Ectodermal cell (in vitro differentiated cells): ENCODE results near the gene MYO5B.
A peak's percentile ranks its signal among the peaks of the same experiment; 100 is the strongest.

Experiments
- H3K27ac ChIP-seq: 2 replicates; pipeline ENCODE4 v1.7.0; 2013; ENCODE audit warnings: mild to moderate bottlenecking, low read depth, low read length; ENCODE audit not compliant: insufficient read depth, poor library complexity, severe bottlenecking
- H3K27me3 ChIP-seq: 2 replicates; pipeline ENCODE4 v1.7.0; 2013; ENCODE audit warnings: mild to moderate bottlenecking, low read length; ENCODE audit not compliant: insufficient read depth, control insufficient read depth, poor library complexity, severe bottlenecking
- H3K36me3 ChIP-seq: one replicate; pipeline ENCODE4 v1.7.0; 2013; ENCODE audit warnings: low read length; ENCODE audit not compliant: control insufficient read depth, insufficient read depth
- H3K4me1 ChIP-seq: one replicate; pipeline ENCODE4 v1.7.0; 2013; ENCODE audit warnings: low read length; ENCODE audit not compliant: control insufficient read depth, insufficient read depth
- H3K4me3 ChIP-seq: 2 replicates; pipeline ENCODE4 v1.7.0; 2013; ENCODE audit warnings: low read depth, low read length, control low read depth; ENCODE audit not compliant: insufficient read depth
- H3K9me3 ChIP-seq: 2 replicates; pipeline ENCODE4 v1.7.0; 2013; ENCODE audit warnings: mild to moderate bottlenecking, low read length, moderate library complexity; ENCODE audit not compliant: control insufficient read depth
- WGBS, 2 experiments: methylation state at CpG; one replicate each; pipeline ENCODE4 v1.1.7; 2013; ENCODE audit warnings: missing lambda C conversion rate in 2 of 2; 5-methylcytosine and 5-hydroxymethylcytosine counted together

The MYO5B gene

GRCh38 chr18:50058731-50059130 lies 136.2 kb downstream of the MYO5B start:
- 92 to 94% methylated on average over 4 of the region's 4 CpGs for WGBS, 2 experiments
- no peaks in the 10 kb centered on the region for H3K27me3 ChIP-seq
- H3K4me1 ChIP-seq: no peaks in the 10 kb centered on the region
- no peak overlapping the region for H3K27ac ChIP-seq
- no peak overlapping the region for H3K4me3 ChIP-seq
- H3K36me3 ChIP-seq: no peaks in the 10 kb centered on the region
- no peaks in the 10 kb centered on the region for H3K9me3 ChIP-seq

DNA sequence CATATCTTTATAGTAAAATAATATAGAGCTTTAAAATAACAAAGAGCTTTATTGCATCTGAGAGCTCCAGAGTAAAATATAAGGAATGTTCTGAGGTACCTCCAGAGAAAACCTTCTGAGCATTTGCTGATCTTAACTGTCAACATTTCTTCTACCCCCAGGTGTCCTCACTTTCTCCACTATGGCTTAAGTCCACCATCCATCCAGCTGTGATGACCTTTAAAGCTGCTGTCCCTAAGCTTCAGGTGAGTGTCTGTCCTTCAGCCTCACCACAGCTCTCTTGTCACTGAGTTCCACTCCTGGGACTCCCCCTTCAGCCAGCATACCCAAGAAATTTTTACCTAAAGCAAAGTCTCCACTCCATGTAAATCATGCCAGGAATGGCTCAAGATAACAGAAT lies 137.9 kb downstream of the MYO5B start:
- Histone ChIP-seq H3K4me3 (no peak overlapping the region), H3K27ac (no peak overlapping the region), H3K27me3 (no peaks in the 10 kb centered on the region), H3K36me3 (no peaks in the 10 kb centered on the region), H3K4me1 (no peaks in the 10 kb centered on the region), H3K9me3 (no peaks in the 10 kb centered on the region)

DNA sequence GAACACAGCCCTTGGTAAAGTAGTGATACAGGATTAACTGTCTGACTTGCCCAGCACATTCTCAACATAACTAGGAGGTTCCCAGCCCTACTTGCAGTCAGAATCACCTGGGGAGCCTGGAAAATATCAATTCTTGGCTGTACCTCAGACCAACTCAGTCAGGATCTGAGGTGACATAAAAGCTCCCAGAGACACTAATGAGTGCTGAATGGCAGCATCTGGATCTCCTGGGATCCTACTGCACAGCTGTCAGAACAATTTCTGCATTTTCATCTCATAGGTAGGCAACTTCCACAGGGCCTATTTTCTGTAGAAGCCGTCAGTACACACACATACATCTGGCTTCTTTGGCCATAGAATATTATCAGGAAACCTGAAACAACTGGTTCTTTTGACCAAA lies 138.8 kb downstream of the MYO5B start:
- Histone ChIP-seq H3K36me3 (no peaks in the 10 kb centered on the region), H3K9me3 (no peaks in the 10 kb centered on the region), H3K27me3 (no peaks in the 10 kb centered on the region), H3K27ac (no peak overlapping the region), H3K4me1 (no peaks in the 10 kb centered on the region), H3K4me3 (no peak overlapping the region)
- WGBS, 2 experiments: 90 to 96% methylated on average over 1 of the region's 1 CpG

- H3K27ac ChIP-seq: no peak overlapping the region
- 91 to 94% methylated on average over 3 to 4 of the region's 4 CpGs for whole genome bisulfite sequencing, 2 experiments
- H3K9me3 ChIP-seq: no peaks in the 10 kb centered on the region
- no peaks in the 10 kb centered on the region for H3K36me3 ChIP-seq
- no peak overlapping the region for H3K4me3 ChIP-seq
- no peaks in the 10 kb centered on the region for H3K27me3 ChIP-seq
- H3K4me1 ChIP-seq: no peaks in the 10 kb centered on the region
Observed at GRCh38 chr18:50055488-50055887, 139.5 kb downstream of the MYO5B start.

GRCh38 chr18:50053111-50053510 lies 141.8 kb downstream of the MYO5B start:
- no peak overlapping the region for H3K4me3 ChIP-seq
- no peaks in the 10 kb centered on the region for H3K36me3 ChIP-seq
- H3K27ac ChIP-seq: no peak overlapping the region
- WGBS, 2 experiments: 87 to 100% methylated on average over 2 to 5 of the region's 5 CpGs
- no peaks in the 10 kb centered on the region for H3K9me3 ChIP-seq
- H3K27me3 ChIP-seq: no peaks in the 10 kb centered on the region
- no peaks in the 10 kb centered on the region for H3K4me1 ChIP-seq

DNA sequence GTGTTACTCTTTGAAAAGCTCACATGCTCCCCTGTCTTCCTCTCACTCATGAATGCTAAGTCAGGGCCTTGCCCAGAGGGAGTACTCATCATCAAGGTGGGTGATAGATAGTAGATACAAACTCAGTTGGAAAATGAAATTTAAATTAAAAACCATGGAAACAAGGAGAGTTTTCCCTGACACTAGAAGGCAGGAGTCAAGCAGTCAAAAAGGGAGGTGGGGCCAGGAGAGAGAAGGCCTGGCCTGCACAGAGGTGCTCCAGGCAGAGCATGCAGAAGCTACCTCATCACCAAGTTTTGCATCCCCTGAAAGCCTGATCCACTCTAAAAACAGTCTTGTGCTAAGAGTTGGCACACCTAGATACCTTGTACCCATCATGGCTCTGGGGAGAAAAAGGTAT lies 143.7 kb downstream of the MYO5B start:
- no peaks in the 10 kb centered on the region for H3K36me3 ChIP-seq
- H3K27ac ChIP-seq: no peak overlapping the region
- no peaks in the 10 kb centered on the region for H3K27me3 ChIP-seq
- no peak overlapping the region for H3K4me3 ChIP-seq
- no peaks in the 10 kb centered on the region for H3K9me3 ChIP-seq
- no peaks in the 10 kb centered on the region for H3K4me1 ChIP-seq

- Histone ChIP-seq H3K4me1 (no peaks in the 10 kb centered on the region), H3K27ac (no peak overlapping the region), H3K36me3 (no peaks in the 10 kb centered on the region), H3K27me3 (no peaks in the 10 kb centered on the region), H3K4me3 (no peak overlapping the region), H3K9me3 (no peaks in the 10 kb centered on the region)
- WGBS, 2 experiments: 89% methylated on average over 4 of the region's 4 CpGs
Observed at GRCh38 chr18:50045126-50045525, 149.8 kb downstream of the MYO5B start.

DNA sequence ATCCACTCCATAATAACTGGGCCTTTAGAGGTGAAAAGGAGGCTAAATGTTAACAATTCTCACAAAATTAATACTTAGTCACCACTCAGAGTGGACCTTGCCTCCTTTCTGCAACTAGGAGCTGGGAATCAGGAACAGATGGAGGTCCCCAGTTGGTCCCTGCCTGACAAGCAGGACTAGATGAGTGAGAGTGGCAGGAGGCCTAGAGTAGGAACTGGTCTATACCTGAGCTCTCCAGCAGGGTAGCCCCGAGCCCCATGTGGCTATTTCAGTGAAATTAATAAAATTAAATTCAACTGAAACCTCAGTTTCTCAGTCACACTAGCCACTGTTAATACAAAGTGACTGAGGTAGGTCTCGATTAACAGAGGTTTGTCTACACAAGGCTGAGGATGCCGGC lies 150.5 kb downstream of the MYO5B start:
- 72 to 94% methylated on average over 2 to 3 of the region's 3 CpGs for WGBS, 2 experiments
- Histone ChIP-seq H3K4me3 (no peak overlapping the region), H3K27me3 (no peaks in the 10 kb centered on the region), H3K27ac (no peak overlapping the region), H3K4me1 (no peaks in the 10 kb centered on the region), H3K9me3 (no peaks in the 10 kb centered on the region), H3K36me3 (no peaks in the 10 kb centered on the region)

GRCh38 chr18:50042611-50043010 lies 152.3 kb downstream of the MYO5B start:
- peak overlapping the region; percentile 40 for H3K27ac ChIP-seq
- H3K4me3 ChIP-seq: no peak overlapping the region
- H3K4me1 ChIP-seq: no peaks in the 10 kb centered on the region
- no peaks in the 10 kb centered on the region for H3K36me3 ChIP-seq
- H3K9me3 ChIP-seq: no peaks in the 10 kb centered on the region
- no peaks in the 10 kb centered on the region for H3K27me3 ChIP-seq
- WGBS, 2 experiments: 71 to 78% methylated on average over 5 of the region's 5 CpGs

GRCh38 chr18:50039746-50040145 lies 155.2 kb downstream of the MYO5B start:
- Histone ChIP-seq H3K27ac (no peak overlapping the region), H3K4me3 (no peak overlapping the region), H3K36me3 (no peaks in the 10 kb centered on the region), H3K4me1 (no peaks in the 10 kb centered on the region), H3K27me3 (no peaks in the 10 kb centered on the region), H3K9me3 (no peaks in the 10 kb centered on the region)
- WGBS, 2 experiments: 89 to 92% methylated on average over 5 of the region's 5 CpGs

- H3K4me3 ChIP-seq: no peak overlapping the region
- no peak overlapping the region for H3K27ac ChIP-seq
- H3K36me3 ChIP-seq: no peaks in the 10 kb centered on the region
- no peaks in the 10 kb centered on the region for H3K4me1 ChIP-seq
- no peaks in the 10 kb centered on the region for H3K9me3 ChIP-seq
- no peaks in the 10 kb centered on the region for H3K27me3 ChIP-seq
- WGBS, 2 experiments: 96 to 97% methylated on average over 5 of the region's 5 CpGs
Observed at GRCh38 chr18:50038448-50038847, 156.5 kb downstream of the MYO5B start.
